NCI-H2081 treated with DMSO at 0.1 percent for 48 hours (cell line): ENCODE data around the gene EFCC1.
"Not testable (repeated sequence)": the region's sequence is repeated elsewhere in the genome, so short reads cannot be mapped to it uniquely, and the experiment has no call there.

Source experiments
- DNase-seq: peaks from one replicate; lab custom pipeline; 2025; lab: John Stamatoyannopoulos, UW

The EFCC1 gene

DNA sequence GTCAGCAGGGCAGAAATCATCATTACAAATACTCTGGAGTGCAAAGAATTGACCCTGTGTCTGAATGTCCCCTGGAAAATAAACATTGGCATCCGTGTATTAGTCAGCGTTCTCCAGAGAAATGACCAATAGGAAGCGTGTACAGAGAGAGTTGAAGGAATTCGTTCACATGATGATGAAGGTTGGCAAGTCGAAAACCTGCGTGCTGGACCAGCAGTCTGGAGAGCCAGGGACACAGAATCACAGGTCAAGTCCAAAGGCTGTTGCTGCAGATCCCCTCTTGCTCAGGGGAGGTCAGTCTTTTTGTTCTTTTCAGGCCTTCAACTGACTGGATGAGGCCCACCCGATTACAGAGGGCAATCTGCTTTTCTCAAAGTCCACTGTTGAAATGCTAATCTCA, 76.1 kb downstream of the EFCC1 start:
- DNase-seq = no peak

DNA sequence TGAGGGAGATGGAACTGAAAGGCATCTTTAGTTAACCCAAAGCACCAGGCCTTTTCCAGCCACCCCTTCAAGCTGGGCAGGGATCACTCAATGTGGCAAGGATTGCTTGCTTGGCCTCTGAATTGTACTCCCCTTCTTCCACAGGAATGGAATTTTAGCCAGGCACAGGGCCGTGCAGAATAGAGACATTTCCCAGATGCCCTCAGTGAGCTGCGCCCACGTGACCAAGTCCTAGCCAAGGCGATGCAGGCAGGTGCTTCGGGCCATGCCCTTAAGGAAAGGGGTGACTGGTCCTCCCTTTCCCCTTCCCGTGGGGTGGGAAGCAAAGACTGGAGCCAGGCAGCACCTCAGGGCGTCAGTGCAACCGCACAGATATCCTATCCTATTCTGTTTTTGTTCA, 77.4 kb downstream of the EFCC1 start:
- DNase-seq = no peak

DNA sequence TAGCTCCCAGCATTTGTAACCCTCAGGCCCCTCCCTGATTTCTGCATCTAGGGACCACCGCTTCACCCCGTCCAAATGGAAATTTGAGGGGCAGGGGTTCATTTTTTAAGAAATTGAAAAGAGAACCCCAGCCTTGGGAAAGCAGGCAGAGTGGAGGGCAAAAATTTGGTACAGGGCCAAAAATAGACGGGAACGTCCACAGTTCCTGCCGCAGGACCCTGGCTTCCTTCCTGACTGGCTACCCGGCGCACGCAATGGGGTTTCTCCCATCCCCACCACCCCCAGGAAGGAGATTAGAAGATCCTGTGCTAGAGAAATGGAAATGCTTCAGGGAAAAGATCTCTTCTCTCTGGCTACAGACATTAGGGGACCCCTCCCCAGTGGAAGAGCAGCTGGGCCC, 80.4 kb downstream of the EFCC1 start:
- no peak for DNase-seq

DNA sequence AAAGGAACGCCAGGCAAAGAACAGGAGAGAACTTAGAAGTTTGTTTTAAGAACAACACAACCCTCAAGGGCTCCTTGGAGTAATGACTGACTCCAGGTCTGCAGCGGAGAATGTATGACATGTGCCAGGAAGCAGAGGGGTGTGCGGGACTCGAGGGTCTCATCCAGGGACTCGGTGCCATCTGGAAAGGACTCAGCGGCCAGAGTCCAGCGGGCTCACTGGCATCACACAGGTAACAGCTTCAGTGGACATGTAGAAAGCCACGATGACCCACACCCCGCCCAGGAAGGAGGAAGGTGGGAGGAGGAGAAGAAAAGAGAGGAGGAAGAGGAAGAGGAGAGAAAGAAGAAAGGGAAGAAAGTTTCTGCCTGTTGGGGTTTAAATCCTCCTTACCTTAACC, 80.9 kb downstream of the EFCC1 start:
- DNase-seq = no peak

DNA sequence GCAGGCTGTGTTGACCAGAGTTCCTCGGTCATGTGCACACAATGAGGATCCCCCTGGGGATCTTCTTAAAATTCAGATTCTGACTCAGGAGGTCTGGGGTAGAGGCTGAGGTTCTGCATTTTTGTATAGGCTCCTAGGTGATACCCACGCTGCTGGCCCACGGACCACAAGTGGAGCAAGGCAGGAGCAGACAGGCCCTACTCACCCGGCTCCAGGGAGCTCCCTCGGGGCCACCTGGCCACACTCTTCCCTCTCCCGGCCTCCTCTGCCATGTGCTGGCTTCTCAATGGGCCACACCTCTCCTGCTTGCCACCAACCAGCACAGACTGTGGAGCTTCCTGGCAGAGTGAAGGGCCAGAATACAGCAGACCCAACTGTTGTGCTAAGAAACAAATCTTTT, 83.4 kb downstream of the EFCC1 start:
- DNase-seq = no peak

DNA sequence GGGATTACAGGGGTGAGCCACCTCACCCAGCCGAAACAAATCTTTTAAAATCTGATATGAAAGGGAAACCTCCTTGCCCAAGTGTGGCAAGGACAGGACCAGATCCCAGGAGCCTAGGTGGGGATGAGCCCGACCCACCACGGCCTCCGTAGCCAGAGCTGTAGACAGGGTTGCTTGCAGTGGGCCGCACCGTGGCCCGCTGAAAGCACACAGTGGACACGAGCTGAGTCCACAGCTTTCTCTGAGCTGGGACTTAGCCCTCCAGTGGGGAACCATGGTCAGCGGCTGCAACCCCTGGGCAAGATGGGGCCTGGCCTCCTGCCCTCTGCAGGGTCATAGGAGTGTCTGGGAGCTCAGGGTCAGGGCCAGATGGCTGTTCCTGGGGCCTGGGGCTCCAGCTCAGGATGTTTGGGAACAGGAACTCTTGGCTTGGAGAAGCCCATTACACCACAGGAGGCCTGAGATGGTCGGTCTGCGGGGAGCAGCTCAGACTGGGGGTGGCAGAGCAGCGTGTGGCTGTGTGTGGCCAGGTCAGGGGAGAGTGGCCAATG, 84.1 kb downstream of the EFCC1 start:
- DNase-seq = no peak

DNA sequence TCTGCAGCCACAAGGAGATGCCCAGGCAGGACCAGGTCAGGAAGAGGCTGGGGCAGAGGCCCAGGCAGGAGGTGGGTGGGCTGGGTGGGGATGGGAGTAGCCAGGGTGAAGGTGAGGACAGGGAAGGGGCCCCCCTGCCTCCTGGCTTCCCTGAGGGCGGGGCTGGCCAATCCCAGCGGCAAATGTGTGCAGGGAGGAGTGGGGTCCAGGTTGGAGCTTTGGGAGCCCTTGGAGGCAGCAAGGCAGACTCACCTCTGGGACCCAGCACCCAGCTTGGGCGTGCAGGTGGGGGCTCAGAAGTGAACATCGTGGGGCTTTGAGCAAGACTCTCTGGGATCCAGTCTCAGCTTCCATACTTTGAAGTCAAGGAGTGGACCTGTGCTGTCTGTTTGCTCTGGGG, 84.7 kb downstream of the EFCC1 start:
- no peak for DNase-seq

DNA sequence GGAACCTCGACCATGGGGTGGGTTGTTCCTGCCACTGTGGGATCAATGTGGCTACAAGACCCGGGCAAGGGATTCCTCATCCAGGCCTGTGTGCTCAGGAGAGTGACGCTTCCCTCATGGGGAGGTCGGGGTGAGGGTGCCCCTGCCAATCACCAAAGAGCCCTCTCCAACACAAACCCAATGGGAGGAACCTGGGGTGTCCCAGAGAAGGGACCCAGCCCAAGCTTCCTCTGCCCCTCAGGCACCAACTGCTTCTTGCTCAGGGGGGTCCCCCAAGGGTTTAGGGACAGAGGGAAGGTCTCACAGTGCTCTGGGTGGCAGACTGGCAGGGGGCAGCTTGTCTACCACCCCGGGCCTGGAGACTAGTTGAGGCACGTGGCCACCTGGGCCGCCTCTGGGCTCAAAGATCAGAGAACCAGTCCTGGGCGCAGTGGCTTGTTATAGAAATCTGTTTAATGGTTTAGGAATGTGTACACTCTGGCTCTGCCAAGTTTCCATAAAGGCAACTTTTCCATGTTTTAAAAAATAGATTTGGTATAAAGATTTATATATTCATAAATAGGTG, 86.1 kb downstream of the EFCC1 start:
- DNase-seq = no peak

DNA sequence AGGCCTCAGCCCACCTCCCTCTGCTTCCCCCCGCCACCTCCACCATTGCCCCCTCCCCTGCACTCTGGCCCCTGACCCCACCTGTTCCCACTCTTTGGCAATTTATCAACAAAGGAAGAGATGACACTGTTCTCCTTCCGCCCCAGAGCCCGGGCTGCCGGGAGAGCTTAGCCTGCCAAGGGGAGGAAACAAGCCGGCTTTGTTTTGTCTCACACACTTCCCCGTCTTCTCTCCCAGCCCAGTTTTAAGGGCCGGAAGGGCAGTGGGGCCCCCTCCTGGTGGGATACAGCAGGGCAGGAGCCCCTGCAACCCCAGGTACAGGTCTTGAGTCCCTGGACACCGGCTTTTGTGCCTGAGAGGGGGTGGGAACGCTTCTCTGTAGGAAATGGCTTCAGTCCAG, 86.8 kb downstream of the EFCC1 start:
- not testable (repeated sequence) for DNase-seq

DNA sequence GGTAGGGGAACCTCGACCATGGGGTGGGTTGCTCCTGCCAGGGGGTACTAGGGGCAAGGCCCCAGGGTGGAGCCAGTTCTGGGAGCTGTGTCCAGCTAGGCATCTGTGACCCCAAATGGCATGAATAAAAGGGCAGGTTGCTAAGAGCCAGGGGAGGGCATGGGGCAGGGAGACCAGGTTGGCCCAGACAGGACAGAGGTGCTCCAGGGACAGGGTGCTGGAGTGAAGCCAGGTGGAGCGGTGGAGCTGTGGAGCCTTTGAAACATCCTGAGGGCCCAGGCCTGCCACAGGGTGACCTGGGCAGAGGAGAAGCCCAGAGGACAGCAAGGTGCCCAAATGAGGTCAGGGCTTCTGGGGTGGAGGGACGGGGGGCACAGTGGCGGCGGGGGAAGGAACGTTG, 87.2 kb downstream of the EFCC1 start:
- DNase-seq = not testable (repeated sequence)
